Mesendoderm (in vitro differentiated cells): ENCODE data around the gene MNX1.
A peak's percentile ranks its signal among the peaks of the same experiment; 100 is the strongest.

Source experiments
- DNase-seq: peaks from one replicate; pipeline ENCODE4 v3.0.0; 2013
- H2AK5ac ChIP-seq: 2 replicates; pipeline ENCODE4 v1.6.1; 2013; ENCODE audit warnings: low read length, inconsistent platforms
- H2BK120ac ChIP-seq: 2 replicates; pipeline ENCODE4 v1.6.1; 2013; ENCODE audit warnings: low read depth, mild to moderate bottlenecking, low read length, moderate library complexity, mixed read lengths
- H2BK15ac ChIP-seq: replicated peaks from 2 replicates; pipeline ENCODE4 v1.6.1; 2013; ENCODE audit warnings: low read depth, mild to moderate bottlenecking, moderate library complexity
- H2BK5ac ChIP-seq: 2 replicates; pipeline ENCODE4 v1.6.1; 2013; ENCODE audit warnings: low read length, inconsistent platforms
- H3K18ac ChIP-seq: 2 replicates; pipeline ENCODE4 v1.6.1; 2013; ENCODE audit warnings: mild to moderate bottlenecking, low read length, mixed read lengths
- H3K23ac ChIP-seq: one replicate; pipeline ENCODE4 v1.6.1; 2013; ENCODE audit warnings: low read length
- H3K27ac ChIP-seq: 2 replicates; pipeline ENCODE4 v1.5.1; 2013; ENCODE audit warnings: low read depth, mild to moderate bottlenecking, inconsistent platforms, low read length, moderate library complexity
- H3K27me3 ChIP-seq: 2 replicates; pipeline ENCODE4 v1.6.1; 2013; ENCODE audit warnings: low read length, control low read depth, mild to moderate bottlenecking, inconsistent platforms; ENCODE audit not compliant: insufficient read depth, poor library complexity
- H3K36me3 ChIP-seq: 2 replicates; pipeline ENCODE4 v1.6.1; 2013; ENCODE audit warnings: low read length, inconsistent platforms; ENCODE audit not compliant: control insufficient read depth, insufficient read depth
- H3K4ac ChIP-seq: one replicate; pipeline ENCODE4 v1.6.1; 2013; ENCODE audit warnings: low read depth, mild to moderate bottlenecking, low read length, moderate library complexity
- H3K4me1 ChIP-seq: 2 replicates; pipeline ENCODE4 v1.6.1; 2013; ENCODE audit warnings: low read depth, low read length, inconsistent platforms; ENCODE audit not compliant: control insufficient read depth
- H3K4me2 ChIP-seq: 2 replicates; pipeline ENCODE4 v1.6.1; 2013; ENCODE audit warnings: low read length
- H3K4me3 ChIP-seq: 2 replicates; pipeline ENCODE4 v1.5.1; 2013; ENCODE audit warnings: mild to moderate bottlenecking, low read length
- H3K56ac ChIP-seq: one replicate; pipeline ENCODE4 v1.6.1; 2013; ENCODE audit warnings: low read length
- H3K79me1 ChIP-seq: 2 replicates; pipeline ENCODE4 v1.6.1; 2013; ENCODE audit warnings: low read length, inconsistent platforms
- H3K79me2 ChIP-seq: 2 replicates; pipeline ENCODE4 v1.6.1; 2013; ENCODE audit warnings: mild to moderate bottlenecking, low read length; ENCODE audit not compliant: control insufficient read depth, insufficient read depth
- H3K9ac ChIP-seq: 2 replicates; pipeline ENCODE4 v1.6.1; 2013; ENCODE audit warnings: low read length, inconsistent platforms
- H4K5ac ChIP-seq: one replicate; pipeline ENCODE4 v1.6.1; 2013; ENCODE audit warnings: low read length
- H4K8ac ChIP-seq: one replicate; pipeline ENCODE4 v1.6.1; 2013; ENCODE audit warnings: low read depth, mild to moderate bottlenecking, control low read depth, low read length, moderate library complexity
- WGBS: extraction: QIAGEN DNeasy Blood & Tissue Kit; methylation state at CpG from one replicate; pipeline ENCODE4 v1.1.7; 2013; ENCODE audit warnings: low lambda C conversion rate, missing lambda C conversion rate; ENCODE audit not compliant: insufficient coverage; ENCODE audit errors: extremely low coverage; 5-methylcytosine and 5-hydroxymethylcytosine counted together

The MNX1 gene

GRCh38 chr7:157002819-157003421, 7.5 kb downstream of the MNX1 start:
- H3K79me2 ChIP-seq: no peaks in the 10 kb centered on the region

DNA sequence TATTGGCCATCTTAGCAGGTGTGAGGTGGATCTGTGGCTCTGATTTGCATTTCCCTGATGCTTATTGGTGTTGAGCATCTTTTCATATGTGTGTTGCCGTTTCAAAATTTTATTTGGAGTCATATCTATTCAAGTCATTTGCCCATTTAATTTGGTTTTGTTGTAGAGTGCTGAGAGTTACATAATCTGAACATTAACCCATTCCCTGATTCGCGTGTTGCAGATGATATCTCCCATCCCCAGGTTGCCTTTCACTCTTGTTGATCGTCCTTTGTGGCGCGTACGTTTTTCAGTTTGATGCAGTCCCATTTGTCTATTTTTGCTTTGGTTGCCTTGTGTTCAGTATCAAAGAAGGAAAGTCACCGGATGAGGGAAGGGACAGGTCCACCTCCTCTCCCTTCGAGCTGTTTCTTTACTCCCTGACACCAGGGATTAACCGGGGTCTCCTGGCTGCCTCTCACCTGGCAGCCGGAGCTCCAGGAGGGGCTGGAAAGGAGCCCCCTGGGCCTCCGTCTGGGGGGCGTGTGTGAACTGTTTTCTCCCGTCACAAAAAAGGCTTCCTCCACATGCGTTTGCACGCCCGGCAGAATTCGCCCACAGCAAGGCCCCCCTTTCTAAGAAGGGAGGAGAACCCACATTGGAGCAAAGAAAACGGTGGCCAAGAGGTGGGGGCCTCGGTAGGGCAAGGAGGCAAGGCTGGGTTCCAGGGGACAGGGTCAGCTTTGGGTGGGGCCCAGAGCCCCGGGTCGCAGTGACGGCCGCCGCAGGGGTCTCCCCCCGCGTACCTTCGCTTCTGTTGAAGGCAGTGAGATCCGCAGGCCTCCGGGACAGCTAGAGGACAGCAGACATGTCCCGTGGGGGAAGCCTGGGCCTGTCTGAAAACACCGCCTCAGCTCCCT, 8.3 kb downstream of the MNX1 start:
- Histone ChIP-seq H3K27ac (no peak overlapping the region), H3K9ac (no peak overlapping the region), H2AK5ac (no peak overlapping the region), H3K79me2 (no peaks in the 10 kb centered on the region), H3K4me2 (no peak overlapping the region), H4K5ac (no peak overlapping the region), H3K4me1 (no peaks in the 10 kb centered on the region), H2BK15ac (no peak overlapping the region), H3K56ac (no peak overlapping the region), H3K4me3 (no peak overlapping the region), H4K8ac (no peak overlapping the region), H3K27me3 (peaks cover 91% of the 10 kb centered on the region), H3K36me3 (no peaks in the 10 kb centered on the region), H3K4ac (no peak overlapping the region), H3K18ac (no peak overlapping the region), H2BK5ac (no peak overlapping the region), H2BK120ac (no peak overlapping the region), H3K79me1 (no peaks in the 10 kb centered on the region), H3K23ac (no peak overlapping the region)
- DNase-seq: no peak
- whole genome bisulfite sequencing: no CpG with 5 or more reads among the region's 32 CpGs

More at GRCh38 chr7:157002819-157003421, 7.5 kb downstream of the MNX1 start:
- WGBS: no CpG with 5 or more reads among the region's 47 CpGs
- Histone ChIP-seq H2AK5ac (no peak overlapping the region), H3K4me2 (no peak overlapping the region), H3K4ac (no peak overlapping the region), H2BK5ac (no peak overlapping the region), H3K4me3 (no peak overlapping the region), H3K36me3 (no peaks in the 10 kb centered on the region), H3K9ac (no peak overlapping the region), H3K27me3 (peaks cover 91% of the 10 kb centered on the region), H3K18ac (no peak overlapping the region), H3K56ac (no peak overlapping the region), H2BK15ac (no peak overlapping the region), H4K5ac (no peak overlapping the region), H3K79me1 (no peaks in the 10 kb centered on the region), H4K8ac (no peak overlapping the region), H3K23ac (no peak overlapping the region), H2BK120ac (no peak overlapping the region), H3K27ac (no peak overlapping the region), H3K4me1 (no peaks in the 10 kb centered on the region)
- DNase-seq: peak; percentile 66

DNA sequence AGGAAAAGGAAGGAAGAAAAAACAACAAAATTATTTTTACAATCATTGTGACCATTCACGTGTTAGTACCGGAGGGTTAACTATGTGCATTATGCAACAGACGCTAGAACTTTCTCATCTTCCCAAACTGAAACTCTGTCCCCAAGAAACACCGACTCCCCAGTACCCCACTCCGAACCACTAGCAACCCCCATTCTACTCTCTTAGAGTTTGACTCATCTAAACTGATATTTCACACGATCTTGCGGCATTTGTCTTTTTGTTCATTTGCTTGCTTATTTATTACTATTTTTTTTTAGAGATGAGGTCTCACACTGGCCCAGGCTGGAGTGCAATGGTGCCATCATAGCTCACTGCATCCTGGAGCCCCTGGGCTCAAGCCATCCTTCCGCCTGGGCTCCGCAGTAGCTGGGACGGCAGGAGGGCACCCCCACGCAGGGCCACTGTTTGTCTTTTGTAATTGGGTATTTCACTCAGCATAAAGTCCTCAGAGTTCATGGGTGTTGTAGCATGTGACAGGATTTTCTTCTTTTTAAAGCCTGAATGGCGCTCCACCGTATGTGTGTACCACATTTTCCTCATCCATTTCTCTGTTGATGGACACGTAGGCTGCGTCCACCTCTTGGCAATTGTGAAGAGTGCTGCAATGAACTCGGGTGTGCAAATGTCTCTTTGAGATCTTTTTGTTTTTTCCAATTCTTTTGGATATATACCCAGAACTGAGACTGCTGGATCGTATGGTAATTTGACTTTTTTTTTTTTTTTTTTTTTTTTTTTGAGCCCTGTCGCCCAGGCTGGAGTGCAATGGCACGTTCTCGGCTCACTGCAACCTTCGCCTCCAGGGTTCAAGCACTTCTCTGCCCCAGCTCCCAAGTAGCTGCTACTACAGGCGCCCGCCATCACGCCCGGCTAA, 9.5 kb downstream of the MNX1 start:
- Histone ChIP-seq H3K56ac (no peak overlapping the region), H3K79me2 (no peaks in the 10 kb centered on the region)

GRCh38 chr7:156999958-157000726, 10.3 kb downstream of the MNX1 start:
- WGBS: no CpG with 5 or more reads among the region's 75 CpGs
- Histone ChIP-seq H3K36me3 (no peaks in the 10 kb centered on the region), H2BK5ac (no peak overlapping the region), H3K79me2 (no peaks in the 10 kb centered on the region), H4K5ac (no peak overlapping the region), H4K8ac (no peak overlapping the region), H3K4me1 (no peaks in the 10 kb centered on the region), H3K23ac (no peak overlapping the region), H3K79me1 (no peaks in the 10 kb centered on the region), H3K9ac (no peak overlapping the region), H2BK120ac (no peak overlapping the region), H2AK5ac (no peak overlapping the region), H3K4me2 (no peak overlapping the region), H3K18ac (peak overlapping the region; percentile 32), H3K56ac (no peak overlapping the region), H3K27me3 (peaks cover 74% of the 10 kb centered on the region), H3K27ac (no peak overlapping the region), H2BK15ac (no peak overlapping the region), H3K4me3 (no peak overlapping the region), H3K4ac (no peak overlapping the region)
- DNase-seq: no peak

More for the DNA sequence above, 9.5 kb downstream of the MNX1 start:
- Histone ChIP-seq H3K27me3 (peaks cover 83% of the 10 kb centered on the region), H3K4me3 (no peak overlapping the region), H2BK5ac (no peak overlapping the region), H3K23ac (no peak overlapping the region), H2BK120ac (no peak overlapping the region), H3K79me1 (no peaks in the 10 kb centered on the region), H2AK5ac (no peak overlapping the region), H4K5ac (no peak overlapping the region), H3K27ac (no peak overlapping the region), H3K4me1 (no peaks in the 10 kb centered on the region), H4K8ac (no peak overlapping the region), H3K4me2 (no peak overlapping the region), H3K9ac (no peak overlapping the region), H2BK15ac (no peak overlapping the region), H3K36me3 (no peaks in the 10 kb centered on the region), H3K4ac (no peak overlapping the region), H3K18ac (no peak overlapping the region)
- no CpG with 5 or more reads among the region's 25 CpGs for WGBS
- DNase-seq: no peak
